Muscle layer of duodenum (tissue), 2 donors: ENCODE data around the gene TNFRSF12A.

Experiments used
- H3K27ac ChIP-seq: one replicate; pipeline ENCODE4 v1.7.0; 2013; ENCODE audit warnings: mild to moderate bottlenecking, low read length
- H3K27me3 ChIP-seq: one replicate; pipeline ENCODE4 v1.7.0; 2013; ENCODE audit warnings: low read depth, mild to moderate bottlenecking, control low read depth, low read length
- H3K36me3 ChIP-seq, 2 donors: one replicate each; pipeline ENCODE4 v1.7.0; 2013; ENCODE audit warnings: low read length in 2 of 2, control low read depth in 1 of 2, mild to moderate bottlenecking in 1 of 2; ENCODE audit not compliant: insufficient read depth in 2 of 2, control insufficient read depth in 1 of 2
- H3K4me1 ChIP-seq, 2 donors: one replicate each; pipeline ENCODE4 v1.7.0; 2013; ENCODE audit warnings: low read length in 2 of 2, mild to moderate bottlenecking in 2 of 2, control low read depth in 1 of 2, moderate library complexity in 1 of 2; ENCODE audit not compliant: insufficient read depth in 2 of 2, control insufficient read depth in 1 of 2
- H3K4me3 ChIP-seq, 2 donors: one replicate each; pipeline ENCODE4 v1.7.0; 2013; ENCODE audit warnings: low read length in 2 of 2, low read depth in 1 of 2, mild to moderate bottlenecking in 1 of 2
- H3K9me3 ChIP-seq, 2 donors: one replicate each; pipeline ENCODE4 v1.7.0; 2013; ENCODE audit warnings: low read length in 2 of 2, control low read depth in 1 of 2, mild to moderate bottlenecking in 1 of 2; ENCODE audit not compliant: control insufficient read depth in 1 of 2
- donor health status: healthy.

TNFRSF12A gene, protein sequence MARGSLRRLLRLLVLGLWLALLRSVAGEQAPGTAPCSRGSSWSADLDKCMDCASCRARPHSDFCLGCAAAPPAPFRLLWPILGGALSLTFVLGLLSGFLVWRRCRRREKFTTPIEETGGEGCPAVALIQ

DNA sequence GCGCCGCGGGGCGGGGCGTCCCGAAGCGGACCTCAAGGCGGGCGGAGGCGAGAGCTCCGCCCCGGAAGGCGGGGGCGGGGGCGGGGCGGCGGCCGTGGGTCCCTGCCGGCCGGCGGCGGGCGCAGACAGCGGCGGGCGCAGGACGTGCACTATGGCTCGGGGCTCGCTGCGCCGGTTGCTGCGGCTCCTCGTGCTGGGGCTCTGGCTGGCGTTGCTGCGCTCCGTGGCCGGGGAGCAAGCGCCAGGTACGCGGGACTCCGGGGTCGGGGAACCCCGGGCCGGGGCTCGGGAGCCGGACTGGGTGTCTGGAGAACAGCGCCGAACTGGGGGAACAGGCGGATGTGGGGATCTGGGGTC, at the start of gene TNFRSF12A:
Gene TNFRSF12A, plus strand, starts transcription at position 122 of the 357 bp plus-strand sequence. Its CDS starts 30 bp downstream, at position 152.
- Histone ChIP-seq H3K27ac (peak within 1 kb of the TSS; percentile 95), H3K27me3 (peaks cover 14% of the 10 kb centered on the region), H3K4me1 (peaks cover 15 to 34% of the 10 kb centered on the region in 2 donors), H3K36me3 (peaks cover 3 to 24% of the 10 kb centered on the region in 2 donors), H3K4me3 (peak within 1 kb of the TSS; percentile 81 to 85), H3K9me3 (no peaks in the 10 kb centered on the region)

DNA sequence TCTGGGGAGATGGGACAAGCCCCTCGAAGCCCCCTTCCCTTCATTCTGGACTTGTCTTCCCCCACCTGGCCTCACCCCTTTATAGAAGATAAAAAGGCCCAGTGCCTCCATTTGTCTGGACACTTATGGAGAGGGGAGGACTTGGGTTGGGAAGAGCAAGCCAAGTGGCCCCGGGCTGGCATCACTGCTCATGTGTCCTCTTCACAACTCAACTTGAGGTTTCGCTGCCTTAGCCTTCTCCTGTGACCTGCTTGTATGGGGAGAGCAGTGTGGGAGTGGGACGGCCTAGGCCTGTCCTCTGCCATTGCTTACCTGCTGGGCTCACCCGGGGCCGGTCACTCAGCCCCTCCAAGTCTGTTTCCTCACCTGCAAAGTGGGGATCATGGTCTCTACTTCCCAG, 49.6 kb upstream of the TNFRSF12A start:
- peaks cover 19% of the 10 kb centered on the region for H3K27me3 ChIP-seq
- H3K4me1 ChIP-seq = peaks cover 3 to 33% of the 10 kb centered on the region in 2 donors

DNA sequence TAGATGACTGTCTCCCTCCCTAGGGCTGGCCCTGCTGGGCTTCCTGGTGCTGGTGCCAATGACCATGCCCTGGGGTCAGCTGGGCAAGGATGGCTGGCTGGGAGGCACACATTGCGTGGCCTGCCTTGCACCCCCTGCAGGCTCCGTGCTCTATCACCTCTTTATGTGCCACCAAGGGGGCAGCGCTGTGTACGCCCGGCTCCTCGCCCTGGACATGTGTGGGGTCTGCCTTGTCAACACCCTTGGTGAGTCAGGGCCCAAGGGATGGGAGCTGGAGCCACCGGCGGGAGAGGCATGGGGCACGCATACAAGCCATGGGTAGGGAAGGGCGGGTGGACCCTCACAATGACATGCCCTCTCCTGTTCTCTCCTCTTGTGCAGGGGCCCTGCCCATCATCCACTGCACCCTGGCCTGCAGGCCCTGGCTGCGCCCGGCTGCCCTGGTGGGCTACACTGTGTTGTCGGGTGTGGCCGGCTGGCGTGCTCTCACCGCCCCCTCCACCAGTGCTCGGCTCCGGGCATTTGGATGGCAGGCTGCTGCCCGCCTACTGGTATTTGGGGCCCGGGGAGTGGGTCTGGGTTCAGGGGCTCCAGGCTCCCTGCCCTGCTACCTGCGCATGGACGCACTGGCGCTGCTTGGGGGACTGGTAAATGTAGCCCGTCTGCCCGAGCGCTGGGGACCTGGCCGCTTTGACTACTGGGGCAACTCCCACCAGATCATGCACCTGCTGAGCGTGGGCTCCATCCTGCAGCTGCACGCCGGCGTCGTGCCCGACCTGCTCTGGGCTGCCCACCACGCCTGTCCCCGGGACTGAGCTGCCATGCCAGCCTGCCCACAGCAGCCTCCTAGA, 48.8 kb upstream of the TNFRSF12A start:
- Histone ChIP-seq H3K27ac (no peak overlapping the region), H3K4me3 (no peak overlapping the region), H3K9me3 (no peaks in the 10 kb centered on the region), H3K27me3 (peaks cover 12% of the 10 kb centered on the region), H3K36me3 (no peaks in the 10 kb centered on the region), H3K4me1 (peaks cover 3 to 33% of the 10 kb centered on the region in 2 donors)

More for the DNA sequence above, 49.6 kb upstream of the TNFRSF12A start:
- no peak overlapping the region for H3K27ac ChIP-seq
- peak overlapping the region in 1 of 2 donors; percentile 83 for H3K4me3 ChIP-seq
- no peaks in the 10 kb centered on the region for H3K36me3 ChIP-seq
- no peaks in the 10 kb centered on the region for H3K9me3 ChIP-seq

DNA sequence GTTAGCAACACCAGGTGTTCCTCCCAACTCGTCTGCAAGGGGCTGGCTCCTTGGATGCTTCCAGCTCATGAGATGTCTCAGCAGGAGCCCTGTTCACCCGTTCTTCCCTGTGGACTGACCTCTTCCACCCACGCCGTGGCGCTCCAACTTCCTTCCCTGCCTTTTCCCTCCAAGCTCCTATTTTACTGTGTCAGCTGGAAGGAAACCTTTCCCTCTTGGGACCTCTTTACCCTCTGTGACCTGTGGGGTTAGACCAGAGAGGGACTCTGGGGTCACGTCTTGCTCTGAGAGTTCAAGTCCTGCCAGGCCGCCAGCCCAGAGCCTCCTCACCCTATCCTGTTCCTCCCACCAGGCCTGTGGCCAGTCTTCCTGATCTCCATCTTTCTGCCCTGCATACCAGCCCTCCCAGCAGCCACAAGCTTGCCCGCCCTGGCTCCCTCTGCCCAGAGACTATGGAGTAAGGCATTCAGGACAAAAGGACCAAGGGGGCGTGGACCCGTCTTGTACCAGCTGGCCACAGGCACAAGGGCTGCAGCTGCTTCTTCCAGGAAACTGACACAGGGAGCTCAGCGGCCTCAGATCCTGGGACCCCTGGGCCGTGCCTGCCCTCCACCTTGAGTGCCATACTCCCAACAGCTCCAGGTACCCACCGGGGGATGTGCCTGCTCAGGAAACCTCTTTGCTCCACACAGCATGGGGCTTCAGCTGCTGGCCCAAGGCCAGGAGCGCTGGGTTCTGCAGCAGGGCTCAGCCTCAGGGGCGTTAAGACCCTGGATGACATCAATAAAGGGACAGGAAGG, 48.0 kb upstream of the TNFRSF12A start:
- H3K4me1 ChIP-seq = peaks cover 3 to 26% of the 10 kb centered on the region in 2 donors
- H3K9me3 ChIP-seq = no peaks in the 10 kb centered on the region
- peaks cover 10% of the 10 kb centered on the region for H3K27me3 ChIP-seq
- H3K4me3 ChIP-seq = no peak overlapping the region
- H3K36me3 ChIP-seq = no peaks in the 10 kb centered on the region
- no peak overlapping the region for H3K27ac ChIP-seq

DNA sequence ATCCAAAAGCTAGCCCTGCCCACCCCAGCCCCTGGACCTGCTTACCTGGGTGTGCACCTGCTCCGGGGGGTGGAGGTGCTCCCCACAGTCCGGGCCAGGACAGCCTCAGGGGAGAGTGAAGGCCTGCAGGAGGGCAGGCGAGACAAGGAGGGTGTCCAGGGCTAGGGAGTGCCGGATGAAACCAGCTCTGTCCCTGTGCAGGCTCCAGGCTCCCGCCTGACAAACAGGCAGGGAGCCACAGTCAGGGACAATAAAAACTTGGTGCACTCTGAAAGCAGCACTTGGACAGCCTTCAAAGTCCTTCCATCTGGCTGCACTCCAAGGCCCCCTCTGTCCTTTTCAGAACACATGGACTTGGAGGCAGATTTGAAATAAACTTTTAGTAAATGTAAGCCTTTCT, 47.1 kb upstream of the TNFRSF12A start:
- Histone ChIP-seq H3K27me3 (peaks cover 2% of the 10 kb centered on the region), H3K4me3 (no peak overlapping the region), H3K36me3 (no peaks in the 10 kb centered on the region), H3K27ac (no peak overlapping the region), H3K9me3 (no peaks in the 10 kb centered on the region), H3K4me1 (peaks cover 3 to 17% of the 10 kb centered on the region in 2 donors)

DNA sequence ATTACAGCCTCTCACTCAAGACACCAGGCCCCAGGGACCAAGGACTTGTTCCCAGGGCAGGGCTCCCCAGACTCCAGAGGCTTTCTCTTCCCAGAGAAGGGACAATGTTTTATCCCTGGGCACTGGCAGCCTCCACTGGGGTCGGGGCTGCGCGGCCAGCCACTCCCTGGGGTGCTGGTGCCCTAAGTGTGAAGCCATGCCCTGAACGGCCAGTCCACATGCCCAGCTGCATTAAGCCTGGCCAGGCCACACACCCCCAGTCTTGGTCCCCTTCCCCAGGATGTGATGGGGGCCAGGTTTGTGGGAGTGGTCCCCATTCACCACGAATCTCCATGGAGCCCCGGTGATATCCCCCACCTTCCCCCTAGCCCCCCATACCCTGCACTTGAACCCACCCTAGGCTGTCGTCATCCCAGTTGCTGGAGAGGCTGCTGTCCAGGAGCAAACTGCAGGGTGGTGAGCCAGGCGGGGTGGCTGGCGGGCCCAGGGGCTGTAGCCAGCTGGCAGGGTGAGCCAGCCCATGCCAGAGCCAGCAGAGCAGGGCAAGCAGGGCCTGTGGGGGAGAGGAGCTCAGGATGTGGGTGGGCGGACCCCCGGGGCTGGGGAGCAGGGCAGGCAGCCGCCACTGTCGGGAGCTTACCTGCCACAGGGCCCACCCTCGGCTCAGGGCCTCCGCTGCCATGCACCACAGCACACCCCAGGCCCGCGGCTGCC, 46.4 kb upstream of the TNFRSF12A start:
- H3K9me3 ChIP-seq = no peaks in the 10 kb centered on the region
- no peaks in the 10 kb centered on the region for H3K36me3 ChIP-seq
- no peaks in the 10 kb centered on the region for H3K27me3 ChIP-seq
- no peak overlapping the region for H3K4me3 ChIP-seq
- H3K4me1 ChIP-seq = peaks cover 3 to 10% of the 10 kb centered on the region in 2 donors
- H3K27ac ChIP-seq = no peak overlapping the region

DNA sequence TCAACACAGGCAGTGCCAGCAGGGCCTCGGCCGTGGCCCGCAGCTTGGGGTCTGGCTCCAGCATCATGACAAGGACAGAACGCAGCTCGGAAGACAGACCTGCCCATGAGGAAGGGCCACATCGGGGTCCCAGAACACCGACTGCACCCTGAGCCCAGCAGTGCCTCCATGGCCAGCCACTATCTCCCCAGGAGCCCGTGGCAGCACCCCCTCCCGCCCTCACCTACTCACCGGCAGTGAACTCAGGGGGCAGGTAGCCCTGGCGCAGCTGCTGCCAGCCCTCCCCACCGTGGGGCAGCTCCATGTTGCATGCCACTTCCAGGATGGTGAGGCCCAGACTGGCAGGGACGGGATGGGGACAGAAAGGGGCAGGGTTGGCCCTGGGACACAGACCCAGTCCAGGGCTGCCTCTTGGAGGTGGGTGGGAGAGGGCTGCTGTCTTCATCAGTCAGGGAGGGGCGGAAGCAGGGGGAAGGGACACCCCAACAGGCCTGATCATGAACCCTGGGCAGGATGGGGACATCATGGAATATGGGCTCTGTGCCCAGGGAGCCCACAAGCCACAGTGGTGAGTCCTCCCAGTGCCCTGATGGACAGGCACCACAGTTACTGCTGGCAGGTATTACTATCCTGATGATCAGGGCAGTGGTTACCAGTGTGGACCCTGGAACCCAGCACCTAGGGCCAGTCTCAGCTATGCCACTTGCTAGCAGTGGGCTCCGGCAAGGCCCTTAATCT, 45.7 kb upstream of the TNFRSF12A start:
- Histone ChIP-seq H3K27me3 (peaks cover 1% of the 10 kb centered on the region), H3K27ac (no peak overlapping the region), H3K36me3 (no peaks in the 10 kb centered on the region), H3K4me1 (peaks cover 3 to 8% of the 10 kb centered on the region in 2 donors), H3K9me3 (no peaks in the 10 kb centered on the region), H3K4me3 (no peak overlapping the region)

DNA sequence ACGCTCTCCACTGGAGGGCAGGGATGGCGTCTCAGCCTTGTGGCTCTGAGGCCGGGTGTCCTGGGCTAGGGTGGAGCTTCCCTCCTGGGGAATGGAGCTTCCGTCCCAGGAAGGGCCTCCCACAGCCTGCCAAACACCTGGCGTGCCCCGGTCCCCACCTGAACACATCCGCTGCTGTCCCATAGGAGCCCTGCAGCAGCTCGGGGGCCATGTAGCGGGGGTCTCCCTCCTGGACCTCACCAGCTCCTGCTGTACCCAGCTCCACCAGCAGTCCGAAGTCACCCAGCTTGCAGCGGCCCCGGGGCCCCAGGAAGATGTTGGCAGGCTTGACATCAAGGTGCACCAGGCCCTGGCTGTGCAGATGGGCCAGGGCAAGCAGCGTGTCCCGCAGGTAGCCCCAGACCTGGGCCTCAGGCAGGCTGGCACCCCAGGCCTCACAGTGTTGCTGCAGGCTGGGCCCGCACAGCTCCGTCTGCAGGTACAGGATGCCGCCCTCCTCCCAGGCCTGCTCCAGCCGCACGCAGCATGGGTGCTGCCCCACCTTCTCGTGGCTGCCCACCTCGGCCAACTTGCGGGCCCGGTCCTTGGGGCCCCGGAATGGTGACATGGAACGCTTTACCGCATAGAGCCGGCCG, 44.9 kb upstream of the TNFRSF12A start:
- H3K4me3 ChIP-seq = no peak overlapping the region
- H3K27me3 ChIP-seq = peaks cover 5% of the 10 kb centered on the region
- no peaks in the 10 kb centered on the region for H3K36me3 ChIP-seq
- H3K9me3 ChIP-seq = no peaks in the 10 kb centered on the region
- H3K27ac ChIP-seq = no peak overlapping the region
- H3K4me1 ChIP-seq = peaks cover 2 to 8% of the 10 kb centered on the region in 2 donors

DNA sequence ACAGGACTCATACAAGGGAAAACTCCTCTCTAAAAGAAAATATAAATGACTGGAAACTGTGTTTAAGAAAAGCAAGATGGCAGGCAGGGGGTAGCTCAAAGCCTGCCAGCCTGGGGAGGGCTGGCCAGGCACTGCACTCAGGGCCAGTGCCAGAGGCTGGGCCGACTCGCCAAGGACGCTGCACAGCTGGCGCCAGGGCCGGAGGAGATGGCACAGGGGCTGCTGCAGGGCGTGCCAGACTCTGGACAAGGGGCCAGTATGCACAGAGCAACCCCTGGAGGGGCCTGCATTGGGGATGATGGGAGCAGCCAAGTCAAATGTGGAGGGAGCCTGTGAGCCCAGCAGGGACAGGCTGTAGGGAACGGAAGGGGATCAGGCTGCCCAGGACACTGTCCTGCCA, 44.0 kb upstream of the TNFRSF12A start:
- Histone ChIP-seq H3K27me3 (peaks cover 5% of the 10 kb centered on the region), H3K36me3 (no peaks in the 10 kb centered on the region), H3K27ac (no peak overlapping the region), H3K4me3 (no peak overlapping the region), H3K4me1 (peaks cover 0 to 15% of the 10 kb centered on the region in 2 donors), H3K9me3 (no peaks in the 10 kb centered on the region)

DNA sequence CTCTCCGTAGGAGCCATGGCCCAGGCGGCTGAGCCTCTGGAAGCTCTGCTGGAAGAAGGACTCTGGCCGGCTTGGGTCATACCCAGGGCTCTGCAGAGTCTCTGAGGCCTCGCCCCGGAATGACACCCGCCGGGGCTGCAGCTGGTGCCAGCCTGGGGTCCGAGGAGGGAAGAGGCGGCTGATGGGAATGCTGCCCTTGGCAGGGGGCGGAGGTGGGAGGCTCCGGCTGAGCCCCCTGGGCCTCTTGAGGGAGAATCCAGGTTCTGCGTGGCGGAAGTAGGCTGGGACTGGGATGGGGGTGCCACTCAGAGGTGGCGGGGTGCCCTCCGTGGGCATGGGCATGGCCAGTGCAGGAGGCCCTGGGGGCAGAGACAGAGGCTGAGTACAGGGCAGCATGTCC, 43.5 kb upstream of the TNFRSF12A start:
- Histone ChIP-seq H3K27ac (no peak overlapping the region), H3K4me1 (peaks cover 0 to 17% of the 10 kb centered on the region in 2 donors), H3K9me3 (no peaks in the 10 kb centered on the region), H3K4me3 (no peak overlapping the region), H3K27me3 (peaks cover 5% of the 10 kb centered on the region), H3K36me3 (no peaks in the 10 kb centered on the region)
